CD14-positive monocyte (primary cell): ENCODE results near the gene RAPGEF6. TPM values are rescaled to one million over a fixed set of nuclear protein-coding genes. Genes with fewer than 3 reads are reported as not detected.

Experiments used
- DNase-seq, 3 donors: peaks; one replicate each; pipeline ENCODE4 v3.0.0-alpha.2; 2011 to 2022
- H2AFZ ChIP-seq: 2 replicates; pipeline ENCODE4 v1.6.0; 2012; ENCODE audit warnings: mild to moderate bottlenecking, low read depth, low read length, inconsistent platforms; ENCODE audit not compliant: insufficient read depth, poor library complexity, severe bottlenecking
- H3K27ac ChIP-seq, 2 donors: 1 replicate in 1 of 2; 2 replicates in 1 of 2; pipeline ENCODE4 v1.5.1; 2012 to 2013; ENCODE audit warnings: low read length in 2 of 2, control low read depth in 1 of 2, inconsistent platforms in 1 of 2, low read depth in 1 of 2, mild to moderate bottlenecking in 1 of 2
- H3K27me3 ChIP-seq, 2 donors: one replicate each; pipeline versions ENCODE4 v1.6.0 to v1.6.1; 2011 to 2013; ENCODE audit warnings: low read length in 2 of 2; ENCODE audit not compliant: control insufficient read depth in 2 of 2, insufficient read depth in 2 of 2
- H3K36me3 ChIP-seq, 2 donors: replicated peaks in 1 of 2; 1 replicate in 1 of 2; 2 replicates in 1 of 2; pipeline versions ENCODE4 v1.5.1 to v1.6.1; 2012 to 2013; ENCODE audit warnings: low read length in 2 of 2, control low read depth in 1 of 2, inconsistent platforms in 1 of 2, mild to moderate bottlenecking in 1 of 2; ENCODE audit not compliant: insufficient read depth in 2 of 2, control insufficient read depth in 1 of 2
- H3K4me1 ChIP-seq, 2 donors: 1 replicate in 1 of 2; 2 replicates in 1 of 2; pipeline versions ENCODE4 v1.5.1 to v1.6.1; 2012 to 2013; ENCODE audit warnings: low read length in 2 of 2, control low read depth in 1 of 2, inconsistent platforms in 1 of 2, mild to moderate bottlenecking in 1 of 2, moderate library complexity in 1 of 2; ENCODE audit not compliant: insufficient read depth in 2 of 2, control insufficient read depth in 1 of 2
- H3K4me2 ChIP-seq: replicated peaks from 2 replicates; pipeline ENCODE3; 2012; ENCODE audit warnings: low read length, moderate library complexity, mild to moderate bottlenecking; ENCODE audit not compliant: poor library complexity, severe bottlenecking; ENCODE audit errors: extremely low read depth
- H3K4me3 ChIP-seq, 3 experiments: fragments of 200-600 bp in 1 of 3; sonication (generic) in 1 of 3; replicated peaks in 1 of 3; 1 replicate in 2 of 3; 2 replicates in 1 of 3; pipeline ENCODE4 v1.5.1; 2011 to 2013; ENCODE audit warnings: low read length in 3 of 3, mild to moderate bottlenecking in 3 of 3, control low read depth in 2 of 3, low read depth in 2 of 3, inconsistent platforms in 1 of 3, moderate library complexity in 1 of 3
- H3K79me2 ChIP-seq: 2 replicates; pipeline ENCODE4 v1.6.0; 2012; ENCODE audit warnings: mild to moderate bottlenecking, control low read depth, inconsistent platforms, low read length, moderate library complexity; ENCODE audit not compliant: insufficient read depth
- H3K9ac ChIP-seq: 2 replicates; pipeline ENCODE4 v1.6.0; 2017; ENCODE audit warnings: low read length, mild to moderate bottlenecking; ENCODE audit not compliant: insufficient read depth, poor library complexity, severe bottlenecking
- H3K9me3 ChIP-seq, 2 donors: replicated peaks in 1 of 2; 1 replicate in 1 of 2; 2 replicates in 1 of 2; pipeline versions ENCODE4 v1.5.1 to v1.6.1; 2012 to 2013; ENCODE audit warnings: low read length in 2 of 2, control low read depth in 1 of 2; ENCODE audit not compliant: control insufficient read depth in 1 of 2, insufficient read depth in 1 of 2
- H4K20me1 ChIP-seq: 2 replicates; pipeline ENCODE4 v1.6.0; 2012; ENCODE audit warnings: mild to moderate bottlenecking, low read length, control low read depth, moderate library complexity; ENCODE audit not compliant: insufficient read depth
- H3K27ac Mint-ChIP-seq, 7 donors: one replicate each; pipeline ENCODE4 v1.8.0; 2020; ENCODE audit warnings: mild to moderate bottlenecking in 7 of 7, mixed read lengths in 7 of 7, moderate library complexity in 6 of 7, inconsistent platforms in 2 of 7
- H3K27me3 Mint-ChIP-seq, 3 donors: one replicate each; pipeline ENCODE4 v1.8.0; 2021 to 2022; ENCODE audit warnings: low read depth in 3 of 3, mild to moderate bottlenecking in 3 of 3, mixed read lengths in 3 of 3, moderate library complexity in 3 of 3, inconsistent platforms in 1 of 3
- H3K36me3 Mint-ChIP-seq, 2 donors: one replicate each; pipeline ENCODE4 v1.8.0; 2020; ENCODE audit warnings: mixed read lengths in 2 of 2, inconsistent platforms in 1 of 2, mild to moderate bottlenecking in 1 of 2
- H3K4me1 Mint-ChIP-seq: one replicate; pipeline ENCODE4 v1.8.0; 2020; ENCODE audit warnings: mild to moderate bottlenecking, mixed read lengths
- H3K4me3 Mint-ChIP-seq, 2 donors: one replicate each; pipeline ENCODE4 v1.8.0; 2020; ENCODE audit warnings: mild to moderate bottlenecking in 2 of 2, mixed read lengths in 2 of 2, moderate library complexity in 1 of 2
- H3K9me3 Mint-ChIP-seq, 7 donors: one replicate each; pipeline ENCODE4 v1.8.0; 2020 to 2022; ENCODE audit warnings: mixed read lengths in 7 of 7, mild to moderate bottlenecking in 6 of 7, moderate library complexity in 6 of 7, inconsistent platforms in 2 of 7
- CTCF ChIP-seq: fragments of 200-600 bp; IDR thresholded peaks from one replicate; pipeline ENCODE4 v1.8.0; 2022; ENCODE audit warnings: antibody characterized with exemption, mild to moderate bottlenecking
- WGBS: methylation state at CpG from one replicate; pipeline ENCODE4 v1.1.5; 2013; ENCODE audit warnings: missing lambda C conversion rate; ENCODE audit not compliant: insufficient coverage; 5-methylcytosine and 5-hydroxymethylcytosine counted together
- intact Hi-C, 2 donors: fragments of 100-400 bp; cut with micrococcal nuclease; formaldehyde crosslinking; loops; one replicate each; pipeline versions ENCODE4 v1.15.0 to v1.15.1; 2023
- polyA plus RNA-seq, 3 donors: library from polyadenylated mRNA; depleted of rRNA in 1 of 3; unstranded in 2 of 3; stranded (reverse) in 1 of 3; fragments of 300-500 nt in 2 of 3; fragments of >200 nt in 1 of 3; fragmentation: Illumina TruSeq in 2 of 3; gene quantifications; 1 replicate in 2 of 3; 2 replicates in 1 of 3; pipeline ENCODE4 v1.2.3, GENCODE V29; 2012 to 2021

The RAPGEF6 gene
- polyA plus RNA-seq, 3 donors, result 2.9 to 4.8 (median 4.8) TPM

- Histone ChIP-seq H3K4me1 (no peaks in the 10 kb centered on the region), H3K27ac (no peak overlapping the region), H3K27me3 (no peaks in the 10 kb centered on the region), H3K9ac (no peak overlapping the region), H3K79me2 (peaks cover 6% of the 10 kb centered on the region), H3K4me3 (no peak overlapping the region), H3K4me2 (no peak overlapping the region), H4K20me1 (peaks cover 18% of the 10 kb centered on the region), H2AFZ (no peak overlapping the region), H3K9me3 (peaks cover 14% of the 10 kb centered on the region in 2 donors), H3K36me3 (peaks cover 59 to 97% of the 10 kb centered on the region in 2 donors)
- Mint-ChIP-seq H3K9me3 (peaks cover 3 to 17% (median 11%) of the 10 kb centered on the region in 7 donors), H3K4me3 (no peak overlapping the region), H3K27me3 (no peaks in the 10 kb centered on the region), H3K4me1 (no peaks in the 10 kb centered on the region), H3K36me3 (peaks cover 76 to 80% of the 10 kb centered on the region in 2 donors), H3K27ac (peak overlapping the region in 3 of 7 donors; percentile 40 to 70 (median 50))
- intact Hi-C loops, result no loop called here
- no peak for TF ChIP-seq CTCF
- WGBS, result 80% methylated on average over 1 of the region's 5 CpGs
- no peak for DNase-seq
Measured at GRCh38 chr5:131396630-131397273, 238.3 kb downstream of the RAPGEF6 start.

- H3K27me3 ChIP-seq, result no peaks in the 10 kb centered on the region
- no peak for TF ChIP-seq CTCF
- peaks cover 6 to 7% of the 10 kb centered on the region in 2 donors for H3K9me3 ChIP-seq
- Mint-ChIP-seq H3K4me1 (no peaks in the 10 kb centered on the region), H3K36me3 (peaks cover 82 to 86% of the 10 kb centered on the region in 2 donors), H3K9me3 (peaks cover 0 to 11% (median 5%) of the 10 kb centered on the region in 7 donors), H3K27ac (peak overlapping the region in 2 of 7 donors; percentile 50 to 64), H3K4me3 (no peak overlapping the region), H3K27me3 (no peaks in the 10 kb centered on the region)
- peaks cover 6% of the 10 kb centered on the region for H3K79me2 ChIP-seq
- no peak overlapping the region for H3K27ac ChIP-seq
- 90% methylated on average over 3 of the region's 3 CpGs for WGBS
- intact Hi-C loops, result no loop called here
- H4K20me1 ChIP-seq, result peaks cover 18% of the 10 kb centered on the region
- H3K4me3 ChIP-seq, result no peak overlapping the region
- no peak overlapping the region for H3K4me2 ChIP-seq
- H3K9ac ChIP-seq, result no peak overlapping the region
- H3K36me3 ChIP-seq, result peaks cover 65 to 97% of the 10 kb centered on the region in 2 donors
- H2AFZ ChIP-seq, result no peak overlapping the region
- DNase-seq, result no peak
- H3K4me1 ChIP-seq, result no peaks in the 10 kb centered on the region
Measured at GRCh38 chr5:131396015-131396414, 239.0 kb downstream of the RAPGEF6 start.
